Occipital lobe (tissue), 2 donors: ENCODE measurements around the gene INPP5J. TPM values are rescaled to one million over a fixed set of nuclear protein-coding genes. Genes with fewer than 3 reads are reported as not detected.
"Not testable (repeated sequence)": the region's sequence is repeated elsewhere in the genome, so short reads cannot be mapped to it uniquely, and the experiment has no call there.

ENCODE experiments used
- DNase-seq: peaks from one replicate; lab custom pipeline; 2025; lab: John Stamatoyannopoulos, UW
- total RNA-seq: library from RNA; depleted of rRNA; stranded (reverse); fragments of >200 nt; gene quantifications from one replicate; pipeline ENCODE4 v1.2.3, GENCODE V29; 2014

INPP5J gene
- total RNA-seq: 0.78 TPM

GRCh38 chr22:31122532-31123291, at the start of gene INPP5J:
Gene INPP5J, plus strand, starts transcription at chr22:31122966. Its CDS starts 49 bp downstream, at chr22:31123015.
- DNase-seq: peak; percentile 59

DNA sequence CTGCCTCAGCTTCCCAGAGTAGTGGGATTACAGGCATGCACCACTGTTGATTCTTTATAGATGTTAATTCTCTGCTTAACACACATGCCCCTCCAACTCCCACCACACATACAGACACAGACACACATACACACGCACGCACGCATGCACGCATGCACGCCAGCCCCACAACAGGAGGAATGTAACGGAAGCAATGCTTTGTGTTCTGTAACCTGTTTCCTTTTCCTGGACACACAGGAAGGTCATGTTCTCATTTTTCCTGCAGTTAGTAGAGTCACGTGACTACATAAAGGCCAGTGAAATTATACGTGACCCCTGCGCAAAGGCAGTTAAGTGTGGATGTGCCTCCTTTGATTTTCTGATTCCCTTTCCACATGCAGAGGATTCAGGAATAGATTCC, 49.6 kb upstream of the INPP5J start:
- not testable (repeated sequence) for DNase-seq

GRCh38 chr22:31073545-31074145, 49.1 kb upstream of the INPP5J start:
- not testable (repeated sequence) for DNase-seq

- DNase-seq: no peak
Observed at GRCh38 chr22:31075961-31076360, 46.8 kb upstream of the INPP5J start.

- no peak for DNase-seq
Observed at GRCh38 chr22:31077681-31078080, 45.1 kb upstream of the INPP5J start.

- not testable (repeated sequence) for DNase-seq
Observed at GRCh38 chr22:31078389-31078788, 44.4 kb upstream of the INPP5J start.

GRCh38 chr22:31079095-31079642, 43.6 kb upstream of the INPP5J start:
- DNase-seq: no peak

DNA sequence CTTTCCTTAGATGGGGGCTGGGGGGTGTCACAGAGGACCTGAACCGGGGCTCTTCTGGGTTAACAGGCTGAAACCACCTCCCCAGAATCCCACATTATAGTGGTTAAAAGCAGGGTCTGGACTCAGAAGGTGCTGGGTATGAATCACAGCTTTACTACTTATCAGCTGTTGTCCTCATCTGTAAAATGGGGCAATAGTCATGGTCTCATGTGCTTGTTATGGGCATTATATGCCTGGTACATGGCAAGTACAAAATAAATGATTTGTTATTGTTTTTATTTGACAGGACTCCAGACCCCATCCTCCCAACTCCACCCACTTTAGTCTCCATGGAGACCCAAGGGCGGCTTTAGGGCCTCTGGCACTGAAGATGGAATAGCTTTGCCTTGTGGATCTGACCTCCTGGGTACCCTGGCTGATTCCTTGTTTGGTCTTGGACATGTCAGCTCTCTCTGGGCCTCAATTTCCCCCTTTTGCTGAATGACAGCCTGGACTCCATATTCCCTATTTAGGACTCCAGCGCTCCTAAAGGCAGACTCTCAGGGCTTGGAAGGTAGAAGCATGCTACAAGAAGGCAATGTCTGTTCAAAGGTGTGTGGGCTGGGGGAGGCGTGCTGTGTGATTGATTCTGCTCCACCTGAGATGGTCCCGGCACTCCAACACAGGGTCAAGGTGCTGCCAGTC, 42.5 kb upstream of the INPP5J start:
- no peak for DNase-seq

DNA sequence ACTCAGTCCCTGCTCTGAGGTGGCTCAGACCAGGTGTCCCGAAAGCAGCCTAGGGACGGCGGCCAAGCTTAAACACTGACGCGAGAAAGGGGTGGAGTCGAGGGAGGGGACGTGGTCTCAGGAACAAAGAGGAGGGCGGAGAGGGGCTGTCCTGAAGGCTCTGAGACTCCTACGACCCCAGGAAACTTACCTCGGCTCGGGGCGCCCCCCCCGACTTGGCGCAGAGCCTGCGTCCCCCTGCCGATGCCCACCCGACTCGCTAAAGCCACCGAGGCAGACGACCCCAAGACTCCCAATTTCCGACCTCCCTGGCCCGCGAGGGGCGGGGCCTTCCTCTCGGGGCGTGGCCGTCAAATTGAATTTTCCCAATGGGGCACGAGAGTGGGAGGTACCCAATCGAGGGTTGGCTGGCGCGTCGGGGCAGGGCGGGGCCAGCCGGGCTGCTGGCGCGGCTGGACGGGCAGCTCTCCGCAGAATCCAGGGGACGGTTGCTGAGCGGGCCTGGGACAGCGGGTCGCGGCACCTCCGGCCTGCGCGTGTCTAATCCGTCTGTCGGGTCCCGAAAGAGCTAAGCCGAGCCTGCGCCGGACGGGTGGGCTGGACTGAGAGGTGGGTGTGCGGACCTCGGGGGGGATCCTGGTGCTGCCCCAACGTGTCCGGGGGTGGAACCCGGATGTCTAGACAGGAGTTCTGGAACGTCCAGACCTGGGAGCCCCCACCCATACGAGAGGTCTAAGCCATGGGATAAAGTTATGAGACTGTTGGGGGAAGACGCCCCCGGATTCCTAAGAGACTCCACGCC, 41.7 kb upstream of the INPP5J start, which contains the start of gene SMTN:
SMTN (plus strand) TSS at position 471 of the 802 bp plus-strand sequence. CDS start 1,941 bp downstream, outside the sequence.
- DNase-seq: peak; percentile 56

DNA sequence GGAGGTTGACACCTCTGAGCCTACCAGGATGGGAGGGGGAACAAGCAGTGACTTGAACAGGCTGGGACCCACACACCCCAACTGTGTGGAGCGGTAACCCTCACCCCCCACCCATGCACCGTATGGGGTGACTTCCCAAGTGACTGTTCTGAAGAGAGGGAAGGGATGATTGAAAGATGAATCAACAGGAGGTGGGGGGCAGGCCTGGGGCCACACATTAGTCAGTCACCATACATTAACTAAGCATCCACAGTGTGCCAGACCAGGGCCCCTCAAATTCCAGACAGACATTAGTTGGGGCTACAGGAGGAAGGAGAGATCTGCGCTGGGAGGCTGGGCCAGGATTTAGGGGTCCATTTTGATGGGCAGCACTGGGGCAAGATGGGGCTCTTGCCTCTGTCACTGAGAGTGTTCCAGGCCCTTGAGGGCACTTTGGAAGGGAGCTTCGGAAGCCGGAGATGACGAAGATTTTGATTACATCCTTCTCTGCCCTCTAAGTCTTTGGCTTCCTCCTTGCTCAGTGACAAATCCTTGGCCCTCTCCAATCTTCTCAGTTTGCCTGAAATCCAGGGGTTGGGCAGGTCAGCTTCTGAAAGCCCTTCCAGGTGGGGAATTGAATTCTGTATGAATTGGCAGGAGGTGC, 40.7 kb upstream of the INPP5J start:
- DNase-seq: no peak

DNA sequence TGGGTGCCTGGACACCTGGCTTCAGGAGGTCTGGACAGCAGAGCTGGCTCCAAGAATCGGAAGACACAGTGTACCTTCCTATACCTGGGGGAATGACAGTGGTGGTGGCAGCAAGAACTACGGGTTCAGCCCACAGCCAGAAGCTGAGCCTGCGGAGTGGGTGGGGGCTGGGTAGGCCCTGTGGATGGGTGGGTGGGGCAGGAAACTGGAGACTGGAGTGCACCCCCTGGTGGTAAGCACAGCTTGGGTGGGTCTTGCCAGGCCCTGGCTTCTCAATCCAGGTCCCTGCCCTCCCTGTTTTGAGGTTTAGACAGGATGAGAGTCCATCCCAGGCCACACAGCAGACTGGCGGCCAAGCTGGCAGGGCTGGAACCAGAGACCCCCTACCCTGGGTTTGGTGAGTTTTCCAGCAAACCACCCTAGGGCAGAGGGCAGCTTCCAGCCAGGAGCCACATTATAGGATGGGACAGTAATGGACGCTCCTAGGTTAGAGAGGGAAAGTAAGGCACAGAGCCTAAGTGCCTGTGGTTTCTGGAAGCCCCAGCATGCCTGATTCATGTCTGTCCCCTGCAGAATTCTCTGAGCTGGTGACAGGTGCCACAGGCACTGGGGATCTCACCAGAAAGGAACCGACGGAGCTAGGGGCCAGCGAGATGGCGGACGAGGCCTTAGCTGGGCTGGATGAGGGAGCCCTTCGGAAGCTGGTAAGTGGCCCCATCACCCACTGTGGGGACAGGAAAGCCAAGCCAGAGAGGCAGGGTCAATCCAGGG, 40.0 kb upstream of the INPP5J start:
- DNase-seq: no peak

GRCh38 chr22:31083377-31083768, 39.4 kb upstream of the INPP5J start:
- no peak for DNase-seq

GRCh38 chr22:31083923-31084810, 38.6 kb upstream of the INPP5J start:
- DNase-seq: no peak

- peak; percentile 59 for DNase-seq
Observed at GRCh38 chr22:31084811-31085492, 37.8 kb upstream of the INPP5J start.

- DNase-seq: peak; percentile 54
Observed at GRCh38 chr22:31085493-31085824, 37.3 kb upstream of the INPP5J start.

GRCh38 chr22:31085928-31086327, 36.8 kb upstream of the INPP5J start:
- no peak for DNase-seq

DNA sequence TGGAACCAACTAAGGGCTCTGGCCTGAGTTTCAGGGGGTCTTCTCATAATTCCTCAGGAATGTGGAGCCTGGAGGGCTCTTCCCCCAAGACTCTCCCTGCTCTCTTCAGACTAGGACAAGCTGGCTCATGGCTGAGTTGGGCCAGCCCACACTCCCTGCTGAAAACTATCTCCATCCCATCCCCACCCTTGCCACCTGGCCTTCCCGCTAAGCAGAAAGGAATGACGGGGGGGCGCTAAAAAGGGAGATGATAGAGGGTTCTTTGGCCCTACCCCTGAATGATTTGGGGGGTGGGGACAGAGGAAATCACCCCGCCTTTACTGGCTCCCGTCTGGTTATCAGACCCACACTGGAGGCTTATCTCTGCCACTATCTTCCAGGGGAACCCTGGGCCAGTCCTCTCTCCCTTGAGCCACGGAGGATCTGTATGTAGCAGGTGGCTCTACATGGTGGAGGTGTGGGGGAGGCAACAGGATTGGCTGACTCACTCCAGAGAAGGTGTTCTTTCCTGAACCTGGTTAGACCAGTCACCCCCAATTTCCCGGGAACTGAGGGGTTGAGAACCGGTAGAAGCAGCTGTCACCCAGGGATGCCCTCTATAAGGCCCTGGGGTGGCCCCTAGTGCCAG, 35.9 kb upstream of the INPP5J start:
- DNase-seq: no peak

- DNase-seq: no peak
Observed at GRCh38 chr22:31087744-31088215, 35.0 kb upstream of the INPP5J start.
